B cell (primary cell): ENCODE data around the gene ZNF280C. TPM values are rescaled to one million over a fixed set of nuclear protein-coding genes. Genes with fewer than 3 reads are reported as not detected.

Experiments used
- ATAC-seq: fragments of 200-7000 bp; cut with Tn5 transposase; one replicate; pipeline ENCODE4 v1.10.0; 2021; ENCODE audit warnings: low read depth, mild to moderate bottlenecking, moderate number of reproducible peaks, moderate library complexity
- CTCF ChIA-PET: fragments of 350-600 bp; sonication (Branson Sonifier 250); formaldehyde crosslinking; loops from one replicate; lab custom pipeline; 2021; ENCODE audit warnings: antibody characterized with exemption, inconsistent platforms; lab: Charles Lee
- POLR2A ChIA-PET: fragments of 350-600 bp; sonication (Branson Sonifier 250); formaldehyde crosslinking; loops from one replicate; lab custom pipeline; 2021; ENCODE audit warnings: antibody characterized with exemption; lab: Charles Lee
- DNase-seq: peaks from one replicate; pipeline ENCODE4 v3.0.0; 2013
- H2AFZ ChIP-seq: 2 replicates; pipeline ENCODE4 v1.6.1; 2012; ENCODE audit warnings: mild to moderate bottlenecking, low read depth, low read length; ENCODE audit not compliant: insufficient read depth, poor library complexity, severe bottlenecking
- H3K27ac ChIP-seq, 2 donors: 1 replicate in 1 of 2; 2 replicates in 1 of 2; pipeline ENCODE4 v1.5.1; 2012 to 2013; ENCODE audit warnings: low read length in 2 of 2, mild to moderate bottlenecking in 2 of 2, moderate library complexity in 1 of 2
- H3K27me3 ChIP-seq, 4 experiments: fragments of 200-600 bp in 1 of 4; sonication (generic) in 1 of 4; replicated peaks in 1 of 4; 1 replicate in 2 of 4; 2 replicates in 2 of 4; pipeline versions ENCODE4 v1.6.1 to v1.7.0; 2013 to 2016; ENCODE audit warnings: low read length in 3 of 4, mild to moderate bottlenecking in 2 of 4, mixed read lengths in 1 of 4, moderate library complexity in 1 of 4; ENCODE audit not compliant: insufficient read depth in 4 of 4, control insufficient read depth in 3 of 4; ENCODE audit errors: control extremely low read depth in 1 of 4
- H3K36me3 ChIP-seq, 2 experiments: replicated peaks in 1 of 2; 1 replicate in 1 of 2; 2 replicates in 1 of 2; pipeline versions ENCODE4 v1.6.1 to v1.7.1; 2013; ENCODE audit warnings: low read length in 1 of 2; ENCODE audit not compliant: insufficient read depth in 2 of 2, control insufficient read depth in 1 of 2; ENCODE audit errors: control extremely low read depth in 1 of 2, extremely low read depth in 1 of 2
- H3K4me1 ChIP-seq, 2 donors: fragments of 200-600 bp in 1 of 2; sonication (generic) in 1 of 2; 1 replicate in 1 of 2; 2 replicates in 1 of 2; pipeline versions ENCODE4 v1.5.1 to v1.6.1; 2013 to 2017; ENCODE audit warnings: low read length in 2 of 2; ENCODE audit not compliant: control insufficient read depth in 2 of 2, insufficient read depth in 2 of 2
- H3K4me2 ChIP-seq: replicated peaks from 2 replicates; pipeline ENCODE3; 2012; ENCODE audit warnings: mild to moderate bottlenecking, low read depth, low read length; ENCODE audit not compliant: poor library complexity, severe bottlenecking
- H3K4me3 ChIP-seq, 5 experiments: fragments of 200-600 bp in 1 of 5; sonication (generic) in 1 of 5; 1 replicate in 3 of 5; 2 replicates in 2 of 5; pipeline versions ENCODE4 v1.5.1 to v1.7.0; 2011 to 2016; ENCODE audit warnings: low read length in 4 of 5, mild to moderate bottlenecking in 4 of 5, low read depth in 2 of 5, control low read depth in 1 of 5, moderate library complexity in 1 of 5; ENCODE audit not compliant: insufficient read depth in 1 of 5; ENCODE audit errors: control extremely low read depth in 1 of 5, extremely low read depth in 1 of 5
- H3K79me2 ChIP-seq: fragments of 200-600 bp; sonication (generic); one replicate; pipeline ENCODE4 v1.6.0; 2016; ENCODE audit warnings: low read length; ENCODE audit not compliant: control insufficient read depth, insufficient read depth
- H3K9ac ChIP-seq: fragments of 200-600 bp; sonication (generic); 2 replicates; pipeline ENCODE4 v1.6.1; 2017; ENCODE audit warnings: mild to moderate bottlenecking, low read length, moderate library complexity
- H3K9me3 ChIP-seq, 3 donors: one replicate each; pipeline versions ENCODE4 v1.6.1 to v1.7.1; 2013; ENCODE audit warnings: low read length in 2 of 3; ENCODE audit not compliant: control insufficient read depth in 2 of 3, insufficient read depth in 1 of 3; ENCODE audit errors: control extremely low read depth in 1 of 3
- H4K20me1 ChIP-seq: 2 replicates; pipeline ENCODE4 v1.6.0; 2012; ENCODE audit warnings: mild to moderate bottlenecking, low read length; ENCODE audit not compliant: insufficient read depth, control insufficient read depth, poor library complexity, severe bottlenecking
- H3K27ac Mint-ChIP-seq: one replicate; pipeline ENCODE4 v1.8.0; 2021; ENCODE audit warnings: mixed read lengths
- H3K27me3 Mint-ChIP-seq: one replicate; pipeline ENCODE4 v1.8.0; 2021; ENCODE audit warnings: mixed read lengths
- H3K4me1 Mint-ChIP-seq: one replicate; pipeline ENCODE4 v1.8.0; 2021; ENCODE audit warnings: mixed read lengths
- H3K4me3 Mint-ChIP-seq: one replicate; pipeline ENCODE4 v1.8.0; 2021; ENCODE audit warnings: mixed read lengths
- H3K9me3 Mint-ChIP-seq: one replicate; pipeline ENCODE4 v1.8.0; 2022; ENCODE audit warnings: mixed read lengths; ENCODE audit not compliant: insufficient read depth
- EZH2 ChIP-seq: IDR thresholded peaks from 2 replicates; pipeline ENCODE4 v1.6.1; 2012; ENCODE audit warnings: borderline replicate concordance, low read depth, mild to moderate bottlenecking, moderate library complexity, low read length; ENCODE audit not compliant: insufficient read depth, poor library complexity, severe bottlenecking
- WGBS: methylation state at CpG from one replicate; pipeline ENCODE4 v1.1.5; 2013; ENCODE audit warnings: missing lambda C conversion rate; ENCODE audit not compliant: insufficient coverage; 5-methylcytosine and 5-hydroxymethylcytosine counted together
- intact Hi-C: fragments of 100-400 bp; cut with micrococcal nuclease; formaldehyde crosslinking; loops from one replicate; pipeline ENCODE4 v1.10.0; 2022
- polyA plus RNA-seq: library from polyadenylated mRNA; depleted of rRNA; stranded (reverse); fragments of >200 nt; gene quantifications from 2 replicates; pipeline ENCODE4 v1.2.3, GENCODE V29; 2012
- total RNA-seq, 2 donors: library from RNA; stranded (reverse); fragments of 120-200 nt in 1 of 2; gene quantifications; 1 replicate in 1 of 2; 2 replicates in 1 of 2; pipeline versions ENCODE4 v1.2.3 to v1.2.4, GENCODE V29; 2013 to 2022
- TF ChIP-seq, protein P1 (sequence below): fragments of 200-600 bp; IDR thresholded peaks from one replicate; pipeline ENCODE4 v1.8.0; 2022; ENCODE audit warnings: antibody characterized with exemption, mild to moderate bottlenecking

The ZNF280C gene
- total and polyA plus RNA-seq, 2 donors (not counting 1 experiment from before 2014, with no cell fraction given): 2.3 to 7.0 TPM

GRCh38 chrX:130301405-130301804 lies 32.7 kb upstream of the ZNF280C start:
- ChIA-PET CTCF (no interaction called here), POLR2A (no interaction called here)
- no peak overlapping the region for H3K4me3 Mint-ChIP-seq
- no peak for DNase-seq
- Histone ChIP-seq H3K27ac (no peak overlapping the region), H4K20me1 (no peaks in the 10 kb centered on the region), H3K9me3 (no peaks in the 10 kb centered on the region), H3K79me2 (no peaks in the 10 kb centered on the region), H3K4me2 (no peak overlapping the region), H3K4me1 (no peaks in the 10 kb centered on the region), H2AFZ (no peak overlapping the region), H3K9ac (no peak overlapping the region), H3K27me3 (no peaks in the 10 kb centered on the region), H3K36me3 (no peaks in the 10 kb centered on the region), H3K4me3 (no peak overlapping the region)
- H3K27me3 Mint-ChIP-seq: peaks cover 3% of the 10 kb centered on the region
- no peaks in the 10 kb centered on the region for H3K4me1 Mint-ChIP-seq
- intact Hi-C loops: no loop called here
- no peak overlapping the region for H3K27ac Mint-ChIP-seq
- TF ChIP-seq, protein P1, sequence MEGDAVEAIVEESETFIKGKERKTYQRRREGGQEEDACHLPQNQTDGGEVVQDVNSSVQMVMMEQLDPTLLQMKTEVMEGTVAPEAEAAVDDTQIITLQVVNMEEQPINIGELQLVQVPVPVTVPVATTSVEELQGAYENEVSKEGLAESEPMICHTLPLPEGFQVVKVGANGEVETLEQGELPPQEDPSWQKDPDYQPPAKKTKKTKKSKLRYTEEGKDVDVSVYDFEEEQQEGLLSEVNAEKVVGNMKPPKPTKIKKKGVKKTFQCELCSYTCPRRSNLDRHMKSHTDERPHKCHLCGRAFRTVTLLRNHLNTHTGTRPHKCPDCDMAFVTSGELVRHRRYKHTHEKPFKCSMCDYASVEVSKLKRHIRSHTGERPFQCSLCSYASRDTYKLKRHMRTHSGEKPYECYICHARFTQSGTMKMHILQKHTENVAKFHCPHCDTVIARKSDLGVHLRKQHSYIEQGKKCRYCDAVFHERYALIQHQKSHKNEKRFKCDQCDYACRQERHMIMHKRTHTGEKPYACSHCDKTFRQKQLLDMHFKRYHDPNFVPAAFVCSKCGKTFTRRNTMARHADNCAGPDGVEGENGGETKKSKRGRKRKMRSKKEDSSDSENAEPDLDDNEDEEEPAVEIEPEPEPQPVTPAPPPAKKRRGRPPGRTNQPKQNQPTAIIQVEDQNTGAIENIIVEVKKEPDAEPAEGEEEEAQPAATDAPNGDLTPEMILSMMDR: no peak
- no peak for TF ChIP-seq EZH2
- WGBS: no CpG with 5 or more reads among the region's 1 CpG
- ATAC-seq: no peak
- no peaks in the 10 kb centered on the region for H3K9me3 Mint-ChIP-seq

DNA sequence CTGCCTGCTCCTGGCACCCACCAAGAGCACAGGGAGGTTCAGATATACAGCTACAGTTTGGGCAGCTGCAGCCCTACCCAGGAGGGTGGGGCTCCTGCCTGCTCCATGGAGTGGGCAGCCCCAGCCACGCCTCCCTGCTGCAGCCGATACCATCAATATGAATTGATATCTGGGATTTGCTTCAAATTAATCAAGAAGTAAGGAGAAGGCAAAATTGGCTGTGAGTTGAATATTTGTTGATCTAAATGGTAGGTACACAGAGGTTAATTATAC lies 31.2 kb upstream of the ZNF280C start:
- H3K27ac Mint-ChIP-seq: no peak overlapping the region
- no peak overlapping the region for H3K4me3 ChIP-seq
- DNase-seq (no peak), ATAC-seq (no peak)
- H3K27ac ChIP-seq: no peak overlapping the region
- TF ChIP-seq EZH2: no peak
- TF ChIP-seq, protein P1: no peak
- H3K4me3 Mint-ChIP-seq: no peak overlapping the region
- no peaks in the 10 kb centered on the region for H3K4me1 ChIP-seq
- POLR2A ChIA-PET: no interaction called here
- no peak overlapping the region for H2AFZ ChIP-seq
- H3K9me3 ChIP-seq: no peaks in the 10 kb centered on the region
- no peaks in the 10 kb centered on the region for H3K9me3 Mint-ChIP-seq
- H4K20me1 ChIP-seq: no peaks in the 10 kb centered on the region
- H3K36me3 ChIP-seq: no peaks in the 10 kb centered on the region
- WGBS: no CpG with 5 or more reads among the region's 2 CpGs
- H3K9ac ChIP-seq: no peak overlapping the region
- intact Hi-C loops: no loop called here
- H3K27me3 Mint-ChIP-seq: peaks cover 3% of the 10 kb centered on the region
- no peaks in the 10 kb centered on the region for H3K27me3 ChIP-seq
- H3K79me2 ChIP-seq: no peaks in the 10 kb centered on the region
- CTCF ChIA-PET: no interaction called here
- no peaks in the 10 kb centered on the region for H3K4me1 Mint-ChIP-seq
- H3K4me2 ChIP-seq: no peak overlapping the region
